Transverse colon (tissue), 4 donors: ENCODE results near the gene GMPR. TPM values are rescaled to one million over a fixed set of nuclear protein-coding genes. Genes with fewer than 3 reads are reported as not detected.
"Not testable (repeated sequence)": the region's sequence is repeated elsewhere in the genome, so short reads cannot be mapped to it uniquely, and the experiment has no call there.

ENCODE experiments used
- DNase-seq: peaks from one replicate; pipeline ENCODE4 v3.0.0-alpha.2; 2019
- H3K27ac ChIP-seq, 4 donors: fragments of 200-600 bp; sonication (generic); 2 replicates each; pipeline ENCODE4 v1.5.1; 2016 to 2018; ENCODE audit warnings: inconsistent platforms in 4 of 4
- H3K27me3 ChIP-seq: fragments of 200-600 bp; sonication (generic); 2 replicates; pipeline ENCODE4 v1.5.1; 2017; ENCODE audit warnings: inconsistent platforms
- H3K36me3 ChIP-seq, 4 donors: fragments of 200-600 bp; sonication (generic); 2 replicates each; pipeline ENCODE4 v1.5.1; 2017 to 2019; ENCODE audit warnings: inconsistent platforms in 4 of 4
- H3K4me1 ChIP-seq, 4 donors: fragments of 200-600 bp; sonication (generic); 2 replicates each; pipeline ENCODE4 v1.5.1; 2017 to 2020; ENCODE audit warnings: inconsistent platforms in 4 of 4
- H3K4me3 ChIP-seq, 4 donors: fragments of 200-600 bp; sonication (generic); 1 replicate in 1 of 4; 2 replicates in 3 of 4; pipeline versions ENCODE4 v1.5.1 to v1.6.1; 2017 to 2019; ENCODE audit warnings: inconsistent platforms in 4 of 4
- H3K9me3 ChIP-seq, 2 donors: fragments of 200-600 bp; sonication (generic); 2 replicates each; pipeline ENCODE4 v1.5.1; 2017 to 2019; ENCODE audit warnings: inconsistent platforms in 2 of 2
- CTCF ChIP-seq, 5 experiments: fragments of 200-600 bp in 3 of 5; fragments of 450-650 bp in 2 of 5; sonication (generic) in 3 of 5; IDR thresholded peaks; 1 replicate in 2 of 5; 2 replicates in 3 of 5; pipeline ENCODE4 v1.5.1; 2016 to 2017; ENCODE audit warnings: antibody characterized with exemption in 5 of 5, inconsistent platforms in 3 of 5, mild to moderate bottlenecking in 2 of 5, moderate library complexity in 1 of 5
- EP300 ChIP-seq: sonication (generic); formaldehyde crosslinking; IDR thresholded peaks from one replicate; pipeline ENCODE4 v1.6.1; 2017; ENCODE audit warnings: antibody characterized with exemption, low read depth
- POLR2A ChIP-seq: fragments of 450-650 bp; IDR thresholded peaks from one replicate; pipeline ENCODE4 v1.6.1; 2016; ENCODE audit warnings: antibody characterized with exemption, mild to moderate bottlenecking, moderate library complexity
- POLR2AphosphoS5 ChIP-seq, 3 donors: sonication (generic); formaldehyde crosslinking; IDR thresholded peaks; one replicate each; pipeline ENCODE4 v1.6.1; 2016; ENCODE audit warnings: antibody characterized with exemption in 3 of 3
- WGBS, 2 donors: methylation state at CpG; one replicate each; pipeline ENCODE4 v1.1.5; 2018; ENCODE audit warnings: low coverage in 1 of 2; 5-methylcytosine and 5-hydroxymethylcytosine counted together
- in situ Hi-C, 4 donors: fragments of 200-750 bp; cut with MboI; loops; one replicate each; pipeline versions ENCODE4 v1.15.0 to v1.15.1; 2017; ENCODE audit warnings: low sequenced_read_pairs in 3 of 4, low pct_ligation_motif_present in 1 of 4, low pct_unique_long_range_greater_than_20kb in 1 of 4
- intact Hi-C: fragments of 100-400 bp; cut with DNase I; formaldehyde crosslinking; loops from one replicate; pipeline ENCODE4 v1.15.1; 2023; ENCODE audit warnings: low total_unique reads
- total RNA-seq, 4 donors: library from RNA; depleted of rRNA; stranded (reverse); fragments of >200 nt; gene quantifications; one replicate each; pipeline ENCODE4 v1.1.0, GENCODE V29; 2016

Gene GMPR
- total RNA-seq, 4 donors from 2014 or later: 4.4 to 5.1 (median 4.5) TPM; not detected in 1

- no peak for DNase-seq
- H3K9me3 ChIP-seq: no peaks in the 10 kb centered on the region
- TF ChIP-seq CTCF (IDR thresholded peaks at IDR 0.05): no peak
- no peak for TF ChIP-seq EP300
- no peak for TF ChIP-seq POLR2AphosphoS5 (IDR thresholded peaks at IDR 0.05)
- TF ChIP-seq POLR2A: no peak
- no peak overlapping the region for H3K4me3 ChIP-seq
- no peaks in the 10 kb centered on the region for H3K4me1 ChIP-seq
- H3K27me3 ChIP-seq: no peaks in the 10 kb centered on the region
- in situ Hi-C loops: no loop called here
- no peak overlapping the region for H3K27ac ChIP-seq
- 78 to 100% methylated on average over 1 to 2 of the region's 2 CpGs for WGBS, 2 donors
- intact Hi-C loops: no loop called here
- no peaks in the 10 kb centered on the region for H3K36me3 ChIP-seq
These were observed 26.4 kb downstream of the GMPR start for GRCh38 chr6:16264785-16265184.

GRCh38 chr6:16265351-16266341 lies 27.3 kb downstream of the GMPR start:
- no peak overlapping the region for H3K4me3 ChIP-seq
- H3K4me1 ChIP-seq: no peaks in the 10 kb centered on the region
- intact Hi-C loops: no loop called here
- H3K27me3 ChIP-seq: no peaks in the 10 kb centered on the region
- no peak for DNase-seq
- WGBS, 2 donors: 90 to 93% methylated on average over 21 to 31 of the region's 31 CpGs
- no peaks in the 10 kb centered on the region for H3K36me3 ChIP-seq
- no peaks in the 10 kb centered on the region for H3K9me3 ChIP-seq
- H3K27ac ChIP-seq: no peak overlapping the region
- in situ Hi-C loops: no loop called here
- TF ChIP-seq EP300: no peak
- no peak for TF ChIP-seq POLR2A
- TF ChIP-seq CTCF (IDR thresholded peaks at IDR 0.05): no peak
- TF ChIP-seq POLR2AphosphoS5 (IDR thresholded peaks at IDR 0.05): no peak

GRCh38 chr6:16267428-16268263 lies 29.3 kb downstream of the GMPR start:
- Histone ChIP-seq H3K27ac (no peak overlapping the region), H3K9me3 (no peaks in the 10 kb centered on the region), H3K4me3 (no peak overlapping the region), H3K36me3 (no peaks in the 10 kb centered on the region), H3K4me1 (no peaks in the 10 kb centered on the region), H3K27me3 (no peaks in the 10 kb centered on the region)
- intact Hi-C loops: no loop called here
- TF ChIP-seq POLR2A: no peak
- no peak for TF ChIP-seq CTCF (IDR thresholded peaks at IDR 0.05)
- TF ChIP-seq EP300: no peak
- TF ChIP-seq POLR2AphosphoS5 (IDR thresholded peaks at IDR 0.05): no peak
- DNase-seq: no peak
- WGBS, 2 donors: 95% methylated on average over 23 of the region's 23 CpGs; no CpG with 5 or more reads in 1 of the 2 donors
- in situ Hi-C loops: no loop called here

- DNase-seq, H3K36me3 ChIP-seq, H3K4me3 ChIP-seq, H3K27me3 ChIP-seq, H3K27ac ChIP-seq, H3K9me3 ChIP-seq, in situ Hi-C loops, H3K4me1 ChIP-seq, intact Hi-C loops: not testable (repeated sequence)
- WGBS, 2 donors: 86% methylated on average over 7 of the region's 7 CpGs; no CpG with 5 or more reads in 1 of the 2 donors
These were observed 31.2 kb downstream of the GMPR start for GRCh38 chr6:16269442-16270070.
